Ramos (cell line): ENCODE measurements around the gene FBLN2.
"Not testable (repeated sequence)": the region's sequence is repeated elsewhere in the genome, so short reads cannot be mapped to it uniquely, and the experiment has no call there.

Experiments used
- in situ Hi-C: fragments of 300-500 bp; cut with MboI; formaldehyde crosslinking; loops from one replicate; pipeline ENCODE4 v1.14.3; 2022; ENCODE audit warnings: low sequenced_read_pairs; ENCODE audit not compliant: unreplicated experiment

The FBLN2 gene

DNA sequence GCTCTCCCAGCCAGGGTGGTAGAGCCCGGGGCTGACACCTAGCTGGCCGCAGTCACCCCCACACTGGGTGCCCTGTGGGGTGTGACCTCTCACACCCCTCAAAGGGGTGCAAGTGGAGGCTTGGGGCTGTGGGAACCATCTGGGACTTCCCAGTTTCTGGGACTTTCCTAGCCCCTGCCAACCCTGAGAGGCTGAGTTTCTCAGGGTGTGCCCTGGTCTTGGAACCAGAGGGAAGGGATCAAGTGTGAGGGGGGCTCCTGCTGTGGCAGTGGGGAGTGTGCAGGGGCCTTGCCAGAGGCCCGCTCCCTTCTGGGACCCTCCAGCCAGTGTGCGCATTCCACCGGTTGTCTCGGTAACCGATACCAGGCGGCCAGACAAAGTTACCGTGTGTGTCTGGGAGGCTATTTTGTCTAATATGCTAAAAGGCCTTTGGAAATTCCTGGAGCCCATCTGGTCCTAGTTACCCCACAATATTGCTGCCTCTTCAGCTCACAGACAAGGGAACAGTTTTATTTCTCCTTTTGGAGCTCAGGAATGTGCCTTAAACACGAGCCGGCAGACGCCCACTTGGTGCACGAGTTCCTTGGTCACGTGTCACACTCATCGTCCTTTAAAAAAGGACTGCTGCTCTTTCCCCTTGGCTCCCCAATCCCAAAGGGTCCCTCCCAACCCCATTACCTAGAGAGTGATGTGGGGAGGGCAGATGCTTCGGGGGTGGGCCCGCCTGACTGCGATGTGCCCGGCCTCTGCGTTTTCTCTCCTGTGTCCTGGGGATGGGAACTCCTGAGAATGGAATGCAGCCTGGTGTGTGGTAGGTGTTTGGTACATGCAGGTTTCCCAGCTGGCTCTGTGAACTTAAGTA lies 35.6 kb upstream of the FBLN2 start:
- in situ Hi-C loops: no loop called here

DNA sequence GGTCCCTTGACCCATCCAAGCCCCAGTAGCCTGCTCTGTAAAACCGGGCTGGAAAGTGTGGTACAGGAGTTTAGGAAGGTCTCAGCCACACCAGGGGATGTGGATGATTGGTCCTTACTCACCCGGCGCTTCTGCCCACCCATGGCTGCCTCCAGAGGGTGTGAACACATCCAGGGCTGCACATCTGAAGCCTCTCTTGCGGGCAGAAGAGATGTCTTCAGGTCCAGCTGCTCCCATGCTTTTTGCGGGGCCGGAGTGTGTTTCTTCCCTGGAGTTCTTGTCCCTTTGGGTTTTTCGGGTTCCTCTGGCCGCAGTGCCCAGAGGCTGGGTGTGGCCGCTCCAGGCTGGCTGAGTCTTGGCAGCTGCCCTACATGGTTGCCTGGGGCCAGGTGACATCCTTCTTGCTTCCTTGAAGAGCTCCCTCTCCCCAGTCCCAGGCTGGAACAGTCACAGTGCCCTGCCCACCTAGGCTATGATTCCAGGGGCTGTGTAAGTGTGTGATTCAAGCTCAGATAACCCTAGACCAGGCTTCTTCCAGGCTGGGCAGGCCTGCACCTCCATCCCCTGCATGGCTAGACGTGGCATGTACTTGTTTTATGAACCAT lies 34.9 kb upstream of the FBLN2 start:
- in situ Hi-C loops: no loop called here

DNA sequence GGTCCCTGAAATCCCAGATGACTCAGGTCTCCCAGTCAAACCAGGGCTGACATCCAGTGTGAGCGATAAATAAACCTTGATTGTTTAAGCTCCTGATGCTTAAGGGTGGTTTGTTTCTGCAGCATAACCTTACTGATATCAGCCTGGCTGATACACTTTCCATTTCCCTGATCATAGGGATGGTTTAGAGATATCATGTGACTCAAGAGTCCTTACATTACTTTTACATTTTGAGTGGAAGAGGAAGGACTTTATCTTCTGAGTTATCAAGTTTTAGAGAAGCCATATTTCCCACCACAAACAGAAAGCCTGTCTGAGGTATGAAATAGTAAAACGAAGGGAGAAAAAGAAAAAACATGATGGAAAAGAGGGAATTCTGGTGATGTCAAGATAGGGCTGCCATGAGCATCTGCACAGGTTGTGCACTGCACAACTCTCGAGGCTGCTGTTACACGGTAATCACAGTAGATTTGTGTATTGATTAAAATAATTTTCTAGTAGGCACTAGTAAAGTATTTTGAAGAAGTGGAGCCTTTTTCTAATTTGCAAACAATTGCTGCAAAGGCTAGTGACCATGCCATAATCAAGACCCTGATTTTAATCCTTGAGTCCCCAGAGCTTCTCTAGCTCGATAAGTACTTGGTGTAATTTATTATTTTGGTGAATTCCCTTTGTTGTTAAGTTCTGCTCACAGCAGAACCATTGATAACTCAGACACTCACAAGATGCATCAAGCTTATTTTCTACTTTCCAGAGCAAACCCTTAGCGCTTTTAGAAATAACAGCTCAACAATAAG lies 34.1 kb upstream of the FBLN2 start:
- in situ Hi-C loops: no loop called here

DNA sequence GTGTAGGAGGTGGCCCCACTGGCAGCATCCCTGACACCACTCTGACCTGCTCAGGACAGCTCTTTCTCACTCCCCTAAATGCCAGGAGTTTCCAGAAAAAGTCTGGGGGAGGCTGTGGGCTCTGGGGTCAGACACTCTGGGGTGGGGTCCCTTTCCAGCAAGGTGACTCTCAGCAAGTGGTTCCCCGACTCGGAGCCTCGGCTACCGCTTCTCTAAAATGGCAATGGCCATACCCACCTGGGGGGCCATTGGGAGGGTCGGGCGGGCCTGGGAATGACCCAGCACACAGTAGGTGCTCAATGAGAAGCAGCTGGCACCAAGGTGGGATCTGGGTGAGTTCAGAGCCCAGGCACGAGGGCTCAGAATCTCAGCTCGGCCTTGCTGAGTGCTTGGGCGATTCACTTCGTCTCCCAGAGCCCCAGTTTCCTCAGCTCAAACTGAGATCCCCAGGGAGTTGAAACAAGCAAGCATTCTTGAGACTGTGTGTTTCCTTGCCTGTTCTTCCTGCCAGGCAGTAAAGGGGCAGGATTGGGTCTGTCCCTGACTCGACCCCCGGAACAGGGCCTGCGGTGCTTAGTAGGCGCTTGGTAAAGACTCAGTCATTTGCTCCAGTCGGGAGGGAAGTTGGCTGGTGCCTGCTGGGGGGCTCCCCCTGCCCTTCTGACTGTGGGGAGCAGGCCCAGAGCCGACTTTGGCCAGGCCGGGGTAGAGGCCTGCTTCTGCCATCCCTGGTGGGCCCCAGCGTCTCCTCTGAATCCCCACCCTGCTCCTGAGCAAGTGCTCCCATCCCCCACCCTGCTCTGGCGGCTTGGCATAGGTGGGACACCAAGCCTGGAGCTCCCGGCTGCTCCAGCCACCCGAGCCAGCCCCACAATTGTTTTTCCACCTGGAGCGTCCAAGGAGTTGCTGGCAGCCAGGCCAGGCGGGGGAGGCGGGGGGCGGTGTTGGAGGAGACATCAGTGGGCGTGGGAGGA lies 32.9 kb upstream of the FBLN2 start:
- in situ Hi-C loops: no loop called here

DNA sequence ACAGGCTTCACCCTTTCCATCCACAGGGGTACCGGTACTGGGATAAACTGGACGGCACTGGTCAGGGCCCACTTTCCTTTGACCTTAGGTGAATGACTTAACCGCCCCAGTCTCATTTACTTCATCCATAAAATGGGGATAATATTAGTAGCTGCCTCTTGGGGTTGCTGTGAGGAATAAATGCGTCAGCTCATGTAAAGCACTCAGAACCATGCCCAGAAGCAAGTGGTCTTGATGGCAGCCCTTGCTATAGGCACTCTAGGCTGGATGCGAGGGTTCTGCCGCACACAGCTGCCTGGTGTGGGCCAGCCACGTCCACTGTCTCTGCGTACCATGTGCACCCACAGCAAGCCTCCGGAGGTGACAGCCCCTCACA lies 32.2 kb upstream of the FBLN2 start:
- in situ Hi-C loops: no loop called here

DNA sequence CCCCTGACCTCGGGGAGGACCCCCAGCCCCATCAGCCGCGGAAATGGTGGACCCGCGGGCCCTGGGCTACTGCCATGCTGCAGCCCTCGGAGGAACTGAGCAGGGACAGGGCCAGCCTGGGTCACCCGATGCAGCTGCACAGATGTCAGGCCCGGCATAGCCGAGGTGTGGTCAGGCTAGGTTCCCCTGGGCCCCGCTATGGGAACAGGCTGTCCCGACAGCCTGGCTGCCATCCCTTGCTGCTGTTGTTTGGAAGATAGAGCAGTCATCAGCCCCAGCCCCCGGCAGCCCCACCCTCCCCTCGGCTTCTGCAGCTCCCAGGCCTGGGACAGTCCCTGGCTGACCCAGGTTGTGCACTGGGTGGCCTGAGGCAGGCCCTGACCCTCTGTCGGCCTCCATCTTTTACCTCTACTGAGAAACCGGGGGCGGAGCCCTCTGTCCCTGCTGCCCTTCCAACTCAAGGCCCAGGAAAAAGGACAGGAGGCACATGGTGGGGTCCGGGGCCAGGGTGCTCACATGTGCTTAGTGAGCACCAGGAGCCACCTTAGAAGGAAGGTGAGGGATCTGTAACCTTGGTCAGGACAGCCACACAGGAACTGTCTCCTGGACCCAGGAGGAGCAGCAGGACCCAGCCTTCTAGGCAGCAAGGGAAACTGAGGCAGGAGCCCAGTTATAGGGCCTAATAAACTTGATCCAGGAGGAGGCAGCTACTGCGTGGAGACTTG lies 31.5 kb upstream of the FBLN2 start:
- in situ Hi-C loops: no loop called here

DNA sequence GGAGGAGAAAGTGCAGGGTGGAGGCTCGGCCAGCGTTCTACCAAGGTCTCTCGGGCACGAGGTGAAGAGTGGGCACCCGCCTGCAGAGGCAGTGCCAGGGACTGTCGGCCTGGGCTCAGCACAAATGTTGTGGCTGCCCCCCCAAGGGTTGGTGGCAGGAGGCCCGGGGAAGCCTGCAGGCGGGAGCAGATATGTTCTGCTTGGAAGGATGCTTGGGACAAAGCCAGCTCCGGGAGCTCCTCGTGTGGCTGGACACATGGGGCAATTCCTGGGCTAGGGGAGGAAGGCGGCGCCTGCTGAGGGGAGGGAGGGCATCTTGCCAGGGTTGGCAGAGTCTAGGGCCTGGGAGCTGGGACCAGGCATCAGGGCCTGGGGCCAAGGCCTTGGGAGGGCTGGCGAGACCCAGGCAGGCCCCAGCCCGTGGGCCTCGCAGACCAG lies 30.4 kb upstream of the FBLN2 start:
- in situ Hi-C loops: no loop called here

DNA sequence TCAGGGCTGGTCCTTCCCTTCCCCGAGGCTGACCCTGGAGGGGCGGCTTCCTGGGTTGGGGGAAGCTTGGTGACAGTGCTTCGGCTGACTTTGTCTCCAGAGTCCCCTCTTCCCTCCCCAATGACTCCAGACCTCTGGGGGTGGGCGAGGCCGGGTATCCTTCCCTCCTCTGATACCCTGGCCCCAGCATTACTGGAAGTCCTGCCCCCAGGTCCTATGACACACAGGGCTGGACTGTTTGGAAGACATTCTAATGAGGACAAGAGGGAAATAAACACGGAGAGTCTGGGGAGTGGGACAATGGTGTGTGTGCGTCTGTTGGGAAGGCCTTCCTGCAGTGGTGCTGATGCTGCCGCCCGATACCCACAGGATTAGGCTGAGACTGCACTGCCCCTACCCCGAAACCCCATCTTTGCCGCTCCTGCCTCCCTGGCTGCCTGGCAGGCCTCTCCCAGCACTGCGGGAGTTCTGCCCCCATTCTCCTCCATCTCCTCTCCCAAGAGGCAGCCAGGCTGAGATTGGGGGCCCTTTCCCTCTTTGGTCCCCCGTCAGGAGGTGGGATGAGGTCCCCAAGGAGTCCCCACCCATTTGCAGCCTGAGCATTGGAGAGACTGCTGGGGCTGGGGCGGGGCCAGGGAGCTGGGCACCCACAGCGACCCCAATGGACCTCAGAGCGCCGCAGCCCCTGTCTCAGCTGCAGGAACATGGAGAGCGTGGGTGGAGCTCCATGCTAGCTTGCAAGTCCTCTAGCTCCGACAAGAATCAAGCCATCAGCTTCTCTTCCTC lies 29.7 kb upstream of the FBLN2 start:
- in situ Hi-C loops: no loop called here

DNA sequence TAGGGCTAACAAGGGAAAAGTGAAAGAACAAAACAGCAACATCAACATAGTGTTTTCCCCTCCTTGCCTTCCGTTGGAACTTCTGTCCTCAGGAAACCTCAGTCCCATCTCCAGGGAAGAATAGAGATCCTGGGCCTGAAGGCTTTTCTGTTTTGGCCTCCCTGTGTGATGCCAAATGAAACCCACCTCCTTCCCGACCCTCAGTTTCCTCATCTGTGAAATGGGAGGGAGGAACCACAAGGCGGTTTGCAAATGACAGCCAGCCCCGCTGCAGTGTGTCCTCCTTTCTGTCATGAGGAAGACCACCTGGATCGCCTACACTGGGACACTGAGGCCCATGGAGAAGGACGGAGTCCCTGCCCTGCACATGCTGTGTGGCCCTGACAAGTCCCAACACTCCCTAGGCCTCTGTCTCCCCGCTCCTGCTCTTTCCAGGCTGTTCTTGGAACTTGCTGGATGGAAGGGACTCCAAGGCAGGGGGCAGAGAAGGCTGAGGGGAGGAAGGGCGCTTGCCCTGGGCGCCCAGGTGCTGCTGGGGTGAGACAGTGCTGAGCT lies 28.5 kb upstream of the FBLN2 start:
- in situ Hi-C loops: no loop called here

DNA sequence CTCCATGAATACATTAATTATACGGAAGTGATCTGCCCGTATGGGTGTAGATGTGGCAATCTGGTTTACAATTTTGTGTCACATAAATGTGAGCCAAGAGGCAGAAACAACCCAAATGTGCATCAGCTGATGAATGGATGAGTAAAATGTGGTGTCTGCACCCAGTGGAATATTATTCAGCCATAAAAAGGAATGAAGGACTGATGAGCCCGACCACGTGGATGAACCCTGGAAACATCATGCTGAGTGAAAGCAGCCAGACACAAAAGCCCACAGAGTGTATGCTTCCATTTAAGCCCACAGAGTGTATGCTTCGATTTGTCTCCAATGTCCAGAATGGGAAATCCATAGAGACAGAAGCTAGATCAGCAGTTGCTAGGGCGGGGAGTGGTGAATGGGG lies 27.6 kb upstream of the FBLN2 start:
- in situ Hi-C loops: no loop called here

DNA sequence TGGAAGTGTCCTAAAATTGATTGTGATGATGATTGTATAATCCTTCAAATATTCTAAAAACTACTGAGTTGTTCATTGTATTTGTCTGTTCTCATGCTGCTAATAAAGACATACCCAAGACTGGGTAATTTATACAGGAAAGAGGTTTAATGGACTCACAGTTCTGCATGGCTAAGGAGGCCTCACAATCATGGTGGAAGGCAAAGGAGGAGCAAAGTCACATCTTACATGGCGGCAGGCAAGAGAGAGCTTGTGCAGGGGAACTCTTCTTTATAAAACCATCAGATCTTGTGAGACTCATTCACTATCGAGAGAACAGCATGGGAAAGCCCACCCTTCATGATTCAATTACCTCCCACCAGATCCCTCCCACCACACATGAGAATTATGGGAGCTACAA lies 27.2 kb upstream of the FBLN2 start:
- in situ Hi-C loops: not testable (repeated sequence)

DNA sequence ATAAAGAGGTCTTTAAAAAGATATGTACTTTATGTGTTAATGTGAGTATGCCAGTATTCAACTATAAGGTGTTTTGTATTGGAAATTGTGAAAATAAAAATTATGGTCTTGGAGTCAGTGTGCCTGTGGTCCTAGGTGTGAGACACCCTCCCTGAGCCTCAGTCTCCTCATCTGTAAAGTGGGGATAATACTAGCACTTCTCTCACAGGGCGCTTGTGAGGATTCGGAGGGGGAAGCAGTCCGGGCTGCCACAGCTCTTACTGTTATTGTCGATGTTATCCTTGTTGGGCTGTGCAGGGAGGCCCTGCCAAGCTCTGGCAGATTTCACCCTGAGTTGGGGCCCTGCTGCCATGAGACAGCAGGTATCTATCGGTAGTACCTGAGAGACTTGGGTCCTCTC lies 26.7 kb upstream of the FBLN2 start:
- in situ Hi-C loops: no loop called here

DNA sequence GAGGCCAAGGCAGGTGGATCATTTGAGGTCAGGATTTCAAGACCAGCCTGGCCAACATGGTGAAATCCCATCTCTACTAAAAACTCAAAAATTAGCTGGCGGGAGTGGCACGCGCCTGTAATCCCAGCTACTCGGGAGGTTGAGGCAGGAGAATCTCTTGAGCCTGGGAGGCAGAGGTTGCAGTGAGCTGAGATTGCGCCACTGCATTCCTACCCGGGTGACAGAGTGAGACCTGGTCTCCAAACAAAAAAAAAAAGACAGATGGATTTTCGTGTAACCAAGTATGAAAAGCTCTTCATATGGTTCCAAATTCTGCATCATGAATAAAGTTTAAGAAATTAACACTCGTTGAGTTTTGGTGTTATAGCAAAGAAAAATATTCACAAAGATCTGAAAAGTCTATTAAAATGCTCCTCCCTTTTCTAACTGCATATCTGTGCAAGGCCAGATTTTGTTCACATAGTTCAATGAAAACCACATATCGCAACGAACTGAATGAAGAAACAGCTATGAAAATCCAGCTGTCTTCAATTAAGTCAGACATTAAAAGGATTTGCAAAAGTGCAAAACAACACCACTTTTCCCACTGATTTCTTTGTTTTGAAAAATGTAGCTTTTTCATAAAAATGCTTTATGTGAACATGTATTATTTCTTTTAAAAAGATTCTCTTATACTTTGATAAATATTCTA lies 23.8 kb upstream of the FBLN2 start:
- in situ Hi-C loops: no loop called here

DNA sequence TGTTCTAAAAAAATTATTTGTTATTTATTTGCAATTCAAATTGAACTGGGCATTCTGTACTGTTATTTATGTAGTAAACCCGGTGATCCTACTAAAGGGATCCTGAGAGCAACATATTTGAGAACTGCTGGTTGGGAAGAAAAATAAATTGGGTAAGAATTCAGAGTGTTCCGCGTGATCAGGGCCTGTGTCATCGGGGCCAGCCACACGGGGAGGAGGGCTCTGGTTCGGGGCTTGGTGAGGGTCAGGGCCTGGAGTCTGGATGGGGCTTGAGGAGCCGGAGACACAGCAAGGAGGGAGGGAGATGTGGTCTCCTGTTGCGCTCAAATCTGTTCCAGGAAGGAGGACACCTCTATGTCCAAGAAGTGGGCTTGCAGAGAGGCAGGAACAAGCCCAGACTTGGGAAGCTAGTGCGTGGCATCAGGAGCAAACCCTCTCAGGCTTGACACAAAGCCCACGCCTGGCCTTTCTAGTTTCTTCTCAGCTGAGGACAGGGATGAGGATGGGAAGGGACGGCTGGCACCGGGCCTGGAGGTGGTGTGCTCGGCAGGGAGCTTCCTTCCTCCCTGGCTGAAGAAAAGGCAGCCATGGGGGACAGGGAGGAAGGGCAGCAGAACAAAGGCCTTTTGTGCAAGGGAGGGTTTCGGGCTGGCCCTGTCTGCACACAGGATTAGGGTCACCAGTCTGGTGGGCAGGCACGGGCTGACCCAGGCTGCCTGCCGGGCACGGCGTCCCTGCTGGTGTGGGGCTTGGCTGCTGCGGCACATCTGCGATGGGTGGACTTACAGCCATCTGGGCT lies 22.9 kb upstream of the FBLN2 start:
- in situ Hi-C loops: no loop called here

DNA sequence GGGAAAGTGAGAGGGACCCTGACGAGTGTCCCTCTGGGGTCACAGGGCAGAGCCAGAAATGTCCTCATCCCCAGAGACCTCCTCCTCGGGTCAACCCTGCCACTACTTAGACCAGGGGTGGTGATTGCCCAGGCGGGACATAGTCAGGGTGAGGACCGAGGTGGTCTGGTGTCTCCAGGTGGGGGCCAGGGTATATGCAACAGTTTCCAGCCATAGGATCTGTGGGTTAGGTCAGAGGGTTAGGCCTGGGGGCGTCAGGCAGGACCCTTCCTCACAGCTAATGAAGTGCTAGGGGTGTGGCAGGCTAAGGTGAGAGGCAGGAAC lies 22.3 kb upstream of the FBLN2 start:
- in situ Hi-C loops: no loop called here

DNA sequence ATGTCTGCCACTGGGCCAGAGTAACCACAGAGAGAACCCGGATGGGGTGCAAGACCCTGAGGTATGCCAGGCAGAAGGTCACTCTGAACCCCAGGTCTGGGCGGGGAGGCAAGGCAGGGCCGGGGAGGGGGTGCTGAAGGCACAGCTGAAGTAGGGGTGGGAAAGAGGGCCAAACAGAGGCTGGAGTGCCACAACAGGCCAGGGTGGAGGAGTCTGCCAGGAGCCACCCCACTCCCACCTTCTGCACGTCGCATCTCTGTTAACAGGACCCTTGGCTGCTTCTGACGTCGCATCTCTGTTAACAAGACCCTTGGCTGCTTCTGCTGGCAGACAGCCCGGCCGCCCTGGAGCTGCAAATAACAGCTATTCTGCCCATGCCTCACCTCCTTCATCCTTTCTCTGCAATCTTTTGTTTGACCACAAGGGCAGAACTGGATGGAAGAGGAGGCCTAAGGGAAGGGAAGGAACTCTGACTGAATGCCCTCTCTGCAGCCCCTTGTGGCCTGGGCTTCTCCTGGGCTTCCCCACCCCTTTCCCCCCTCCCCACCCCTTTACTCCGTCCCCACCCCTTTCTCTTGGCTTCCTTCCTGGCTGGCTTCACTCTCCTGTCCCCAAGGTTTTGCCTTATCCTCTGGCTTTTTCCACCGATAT lies 20.6 kb upstream of the FBLN2 start:
- in situ Hi-C loops: no loop called here
